ENCODE measurements around the gene NT5C2. TPM values are rescaled to one million over a fixed set of nuclear protein-coding genes. Genes with fewer than 3 reads are reported as not detected.
"Not testable (repeated sequence)": the region's sequence is repeated elsewhere in the genome, so short reads cannot be mapped to it uniquely, and the experiment has no call there.

NT5C2 gene
- total RNA-seq, 1 donor from 2014 or later: 55.0 TPM

GRCh38 chr10:103072276-103072675 lies 120.8 kb downstream of the NT5C2 start:
- intact Hi-C loops (cut with micrococcal nuclease): no loop called here
- peaks cover 18% of the 10 kb centered on the region for H3K36me3 ChIP-seq

GRCh38 chr10:103069453-103070331 lies 123.4 kb downstream of the NT5C2 start:
- Histone ChIP-seq H3K4me3 (no peak overlapping the region), H3K36me3 (peaks cover 4% of the 10 kb centered on the region), H3K27me3 (ENCODE audit: low read depth) (no peaks in the 10 kb centered on the region), H3K4me1 (no peaks in the 10 kb centered on the region), H3K27ac (replicated peaks) (no peak overlapping the region), H3K9me3 (replicated peaks) (no peaks in the 10 kb centered on the region)
- DNase-seq: peak; percentile 36
- peak; percentile 70 for TF ChIP-seq CTCF (IDR thresholded peaks at IDR 0.05; ENCODE audit: borderline replicate concordance)
- intact Hi-C loops (cut with micrococcal nuclease): loop anchor here (5.0 kb wide), 1 partner anchor 152 kb away; the partner anchor contains the start of gene CNNM2

More at GRCh38 chr10:103072276-103072675, 120.8 kb downstream of the NT5C2 start:
- H3K4me3 ChIP-seq: no peak overlapping the region
- TF ChIP-seq CTCF (IDR thresholded peaks at IDR 0.05; ENCODE audit: borderline replicate concordance): no peak
- H3K27me3 ChIP-seq (ENCODE audit: low read depth): no peaks in the 10 kb centered on the region
- H3K27ac ChIP-seq (replicated peaks): no peak overlapping the region
- no peaks in the 10 kb centered on the region for H3K9me3 ChIP-seq (replicated peaks)
- H3K4me1 ChIP-seq: no peaks in the 10 kb centered on the region
- DNase-seq: no peak

GRCh38 chr10:103067956-103068355 lies 125.1 kb downstream of the NT5C2 start:
- Histone ChIP-seq H3K4me3 (no peak overlapping the region), H3K27ac (replicated peaks) (no peak overlapping the region), H3K9me3 (replicated peaks) (no peaks in the 10 kb centered on the region), H3K4me1 (no peaks in the 10 kb centered on the region), H3K36me3 (peaks cover 4% of the 10 kb centered on the region), H3K27me3 (ENCODE audit: low read depth) (no peaks in the 10 kb centered on the region)
- TF ChIP-seq CTCF (IDR thresholded peaks at IDR 0.05; ENCODE audit: borderline replicate concordance): no peak
- DNase-seq: no peak
- intact Hi-C loops (cut with micrococcal nuclease): loop anchor here (5.0 kb wide), 1 partner anchor 151 kb away; the partner anchor contains the start of gene CNNM2

GRCh38 chr10:103067484-103067883 lies 125.6 kb downstream of the NT5C2 start:
- no peak overlapping the region for H3K27ac ChIP-seq (replicated peaks)
- no peak overlapping the region for H3K4me3 ChIP-seq
- DNase-seq: no peak
- H3K4me1 ChIP-seq: no peaks in the 10 kb centered on the region
- H3K9me3 ChIP-seq (replicated peaks): no peaks in the 10 kb centered on the region
- TF ChIP-seq CTCF (IDR thresholded peaks at IDR 0.05; ENCODE audit: borderline replicate concordance): no peak
- intact Hi-C loops (cut with micrococcal nuclease): loop anchor here (5.0 kb wide), 1 partner anchor 150 kb away; the partner anchor contains the start of gene CNNM2
- peaks cover under 1% of the 10 kb centered on the region for H3K36me3 ChIP-seq
- H3K27me3 ChIP-seq (ENCODE audit: low read depth): no peaks in the 10 kb centered on the region

- not testable (repeated sequence) for H3K27ac ChIP-seq (replicated peaks); H3K9me3 ChIP-seq (replicated peaks); DNase-seq; H3K4me3 ChIP-seq; H3K27me3 ChIP-seq (ENCODE audit: low read depth); H3K4me1 ChIP-seq; H3K36me3 ChIP-seq
- intact Hi-C loops (cut with micrococcal nuclease): loop anchor here (5.0 kb wide), 1 partner anchor 150 kb away; the partner anchor contains the start of gene CNNM2
Observed at GRCh38 chr10:103067099-103067477, 126.0 kb downstream of the NT5C2 start.
